Upper lobe of left lung (tissue), 6 donors: ENCODE results near the gene CHKA. TPM values are rescaled to one million over a fixed set of nuclear protein-coding genes. Genes with fewer than 3 reads are reported as not detected.

Experiments
- ATAC-seq, 2 donors: fragments of 200-7000 bp; cut with Tn5 transposase; one replicate each; pipeline ENCODE4 v1.9.1; 2022; ENCODE audit warnings: mild to moderate bottlenecking in 2 of 2, moderate library complexity in 2 of 2; ENCODE audit not compliant: low FRiP score in 2 of 2
- DNase-seq, 2 donors: peaks; one replicate each; pipeline ENCODE4 v3.0.0-alpha.2; 2019 to 2020
- H3K27ac ChIP-seq, 4 donors: fragments of 200-600 bp; sonication (generic); one replicate each; pipeline ENCODE4 v1.5.1; 2016 to 2019
- H3K27me3 ChIP-seq, 4 donors: fragments of 200-600 bp; sonication (generic); one replicate each; pipeline ENCODE4 v1.5.1; 2017 to 2019
- H3K36me3 ChIP-seq, 4 donors: fragments of 200-600 bp; sonication (generic); one replicate each; pipeline ENCODE4 v1.5.1; 2016 to 2019
- H3K4me1 ChIP-seq, 4 donors: fragments of 200-600 bp; sonication (generic); one replicate each; pipeline ENCODE4 v1.5.1; 2018 to 2019
- H3K4me3 ChIP-seq, 4 donors: fragments of 200-600 bp; sonication (generic); one replicate each; pipeline ENCODE4 v1.5.1; 2017 to 2019; ENCODE audit warnings: mild to moderate bottlenecking in 2 of 4, moderate library complexity in 1 of 4
- H3K9me3 ChIP-seq, 4 donors: fragments of 200-600 bp; sonication (generic); one replicate each; pipeline ENCODE4 v1.5.1; 2018 to 2019
- EP300 ChIP-seq, 4 donors: sonication (generic); formaldehyde crosslinking; IDR thresholded peaks; one replicate each; pipeline ENCODE4 v1.5.1; 2017; ENCODE audit warnings: antibody characterized with exemption in 4 of 4, control low read depth in 2 of 4
- POLR2A ChIP-seq, 4 donors: fragments of 450-650 bp; IDR thresholded peaks; one replicate each; pipeline ENCODE4 v1.5.1; 2016 to 2017; ENCODE audit warnings: antibody characterized with exemption in 4 of 4, mild to moderate bottlenecking in 2 of 4
- POLR2AphosphoS5 ChIP-seq, 2 donors: sonication (generic); formaldehyde crosslinking; IDR thresholded peaks; one replicate each; pipeline ENCODE4 v1.5.1; 2017; ENCODE audit warnings: antibody characterized with exemption in 2 of 2
- WGBS, 2 donors: methylation state at CpG; one replicate each; pipeline ENCODE4 v1.1.5; 2017 to 2018; 5-methylcytosine and 5-hydroxymethylcytosine counted together
- total RNA-seq, 6 donors: library from RNA; depleted of rRNA in 4 of 6; stranded (reverse); fragments of >200 nt in 4 of 6; gene quantifications; one replicate each; pipeline versions ENCODE4 v1.1.0 to v1.2.1, GENCODE V29; 2016 to 2021
- TF ChIP-seq, protein P1 (sequence below), 6 experiments: fragments of 450-650 bp in 4 of 6; fragments of 200-600 bp in 2 of 6; sonication (generic) in 2 of 6; IDR thresholded peaks; one replicate each; pipeline ENCODE4 v1.5.1; 2016 to 2019; ENCODE audit warnings: antibody characterized with exemption in 6 of 6
- donor health status: DM: no; HTN: no; CAD: no; lungs with moderate emphysema.
- donor health status: DM: no; HTN: yes; CAD: no; lungs with severe emphysema.

Gene CHKA
- 100 to 1,000 TPM in 1 of 6 donors, 10 to 100 TPM in 5; 34.5 to 128 (median 59.1) TPM for total RNA-seq

DNA sequence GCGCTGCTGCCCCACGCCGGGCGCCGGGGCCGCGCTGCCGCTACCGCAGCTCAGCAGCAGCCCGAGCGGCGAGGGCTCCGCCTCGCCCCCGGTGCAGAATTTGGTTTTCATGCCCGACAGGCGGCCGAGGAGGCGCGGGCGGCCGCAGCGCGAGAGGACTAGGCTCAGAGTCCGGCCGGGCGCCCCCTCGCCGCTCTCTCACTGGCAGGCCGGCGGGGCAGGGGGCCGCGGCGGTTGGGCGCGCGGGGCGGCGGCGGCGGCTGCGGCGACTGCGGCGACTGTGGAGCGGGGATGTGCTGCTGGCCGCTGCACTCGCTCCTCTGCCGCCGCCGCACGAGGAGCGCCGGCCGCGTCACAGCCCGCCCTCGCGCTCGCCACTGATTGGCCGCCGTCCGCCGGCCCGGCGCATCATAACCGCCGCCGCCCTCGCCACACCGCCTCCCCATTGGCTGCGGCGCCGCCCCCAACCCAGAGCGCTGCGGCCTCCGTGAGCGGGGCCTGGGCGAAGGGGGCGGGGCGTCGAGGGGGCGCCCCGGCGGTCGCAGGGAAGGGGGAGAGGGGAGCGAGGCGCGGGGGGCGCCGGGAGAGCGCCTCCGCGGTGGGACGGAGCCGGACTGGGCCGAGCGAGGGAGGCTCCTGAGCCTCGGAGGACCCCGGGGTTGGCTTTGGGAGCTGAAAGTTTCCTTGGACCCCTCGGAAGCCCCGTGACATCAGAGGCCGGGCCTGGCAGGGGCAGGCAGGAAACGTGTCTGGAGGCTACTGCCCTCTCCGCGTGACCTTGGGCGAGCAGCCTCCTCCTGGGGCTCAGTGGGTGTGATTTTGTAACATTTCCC lies at the start of gene CHKA:
Gene CHKA (minus strand): TSS at position 322 of the 833 bp plus-strand sequence. CDS start 211 bp downstream, at position 111.
- Histone ChIP-seq H3K36me3 (no peaks in the 10 kb centered on the region), H3K4me3 (peak within 1 kb of the TSS; percentile 63 to 92 (median 75)), H3K9me3 (no peaks in the 10 kb centered on the region), H3K27ac (peak within 1 kb of the TSS; percentile 94 to 99 (median 98)), H3K27me3 (no peaks in the 10 kb centered on the region), H3K4me1 (peaks cover 28 to 46% (median 38%) of the 10 kb centered on the region in 4 donors)
- TF ChIP-seq, protein P1, sequence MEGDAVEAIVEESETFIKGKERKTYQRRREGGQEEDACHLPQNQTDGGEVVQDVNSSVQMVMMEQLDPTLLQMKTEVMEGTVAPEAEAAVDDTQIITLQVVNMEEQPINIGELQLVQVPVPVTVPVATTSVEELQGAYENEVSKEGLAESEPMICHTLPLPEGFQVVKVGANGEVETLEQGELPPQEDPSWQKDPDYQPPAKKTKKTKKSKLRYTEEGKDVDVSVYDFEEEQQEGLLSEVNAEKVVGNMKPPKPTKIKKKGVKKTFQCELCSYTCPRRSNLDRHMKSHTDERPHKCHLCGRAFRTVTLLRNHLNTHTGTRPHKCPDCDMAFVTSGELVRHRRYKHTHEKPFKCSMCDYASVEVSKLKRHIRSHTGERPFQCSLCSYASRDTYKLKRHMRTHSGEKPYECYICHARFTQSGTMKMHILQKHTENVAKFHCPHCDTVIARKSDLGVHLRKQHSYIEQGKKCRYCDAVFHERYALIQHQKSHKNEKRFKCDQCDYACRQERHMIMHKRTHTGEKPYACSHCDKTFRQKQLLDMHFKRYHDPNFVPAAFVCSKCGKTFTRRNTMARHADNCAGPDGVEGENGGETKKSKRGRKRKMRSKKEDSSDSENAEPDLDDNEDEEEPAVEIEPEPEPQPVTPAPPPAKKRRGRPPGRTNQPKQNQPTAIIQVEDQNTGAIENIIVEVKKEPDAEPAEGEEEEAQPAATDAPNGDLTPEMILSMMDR (IDR thresholded peaks at IDR 0.05): peak in 3 of 6 experiments; percentile 10 to 63 (median 41)
- TF ChIP-seq POLR2A (IDR thresholded peaks at IDR 0.05) (peak in 3 of 4 donors; percentile 90 to 96 (median 94)), POLR2AphosphoS5 (IDR thresholded peaks at IDR 0.05) (peak; percentile 61 to 65), EP300 (IDR thresholded peaks at IDR 0.05) (no peak)
- WGBS, 2 donors: 0% methylated on average over 13 of the region's 107 CpGs; no CpG with 5 or more reads in 1 of the 2 donors
- peak; percentile 94 to 98 for ATAC-seq
- DNase-seq: peak; percentile 94 to 99

DNA sequence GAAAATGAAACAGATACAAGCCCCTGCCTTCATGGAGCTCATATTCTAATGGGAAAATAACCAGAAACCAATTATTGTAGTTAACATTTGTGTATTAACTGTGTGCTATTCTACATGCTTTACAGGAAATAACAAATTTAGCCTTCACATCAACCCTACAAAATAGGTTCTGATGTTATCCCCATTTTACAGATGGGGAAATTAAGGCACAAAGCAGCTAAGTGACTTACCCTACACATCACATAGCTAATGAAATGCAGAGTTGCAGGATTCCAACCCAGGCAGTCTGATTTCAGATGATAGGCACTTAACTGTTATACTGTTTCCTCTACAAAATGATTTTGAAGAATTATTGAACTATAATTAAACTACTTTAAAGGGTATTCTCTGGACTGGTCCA lies 48.3 kb upstream of the CHKA start:
- Histone ChIP-seq H3K9me3 (no peaks in the 10 kb centered on the region), H3K4me1 (no peaks in the 10 kb centered on the region), H3K27ac (no peak overlapping the region), H3K27me3 (no peaks in the 10 kb centered on the region), H3K4me3 (no peak overlapping the region), H3K36me3 (peaks cover 40 to 100% (median 80%) of the 10 kb centered on the region in 4 donors)
- no peak for ATAC-seq
- TF ChIP-seq, protein P1 (IDR thresholded peaks at IDR 0.05): no peak
- TF ChIP-seq POLR2A (IDR thresholded peaks at IDR 0.05) (no peak), POLR2AphosphoS5 (IDR thresholded peaks at IDR 0.05) (no peak), EP300 (IDR thresholded peaks at IDR 0.05) (no peak)
- no peak for DNase-seq

DNA sequence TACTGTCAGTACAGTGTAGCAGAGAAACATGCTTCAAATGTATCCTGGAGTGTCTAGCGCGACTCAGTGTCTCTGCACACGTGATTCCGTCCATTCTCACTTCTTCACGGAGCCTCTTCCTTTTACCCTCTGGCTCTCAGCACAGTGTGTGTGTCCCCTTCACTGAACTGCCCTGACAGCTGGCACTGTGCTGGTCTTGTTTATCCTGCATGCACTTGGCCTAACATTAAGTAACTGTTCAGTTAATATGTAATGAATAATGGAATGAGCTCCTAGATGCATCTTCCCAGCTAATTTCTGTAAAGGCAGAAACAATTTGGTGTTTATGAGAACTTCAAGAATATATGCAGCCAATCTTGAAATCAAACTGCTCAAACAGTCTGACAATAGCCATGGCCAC lies 47.5 kb upstream of the CHKA start:
- no peaks in the 10 kb centered on the region for H3K9me3 ChIP-seq
- TF ChIP-seq EP300 (IDR thresholded peaks at IDR 0.05) (no peak), POLR2A (IDR thresholded peaks at IDR 0.05) (no peak), POLR2AphosphoS5 (IDR thresholded peaks at IDR 0.05) (no peak)
- TF ChIP-seq, protein P1 (IDR thresholded peaks at IDR 0.05): no peak
- H3K27me3 ChIP-seq: no peaks in the 10 kb centered on the region
- WGBS, 2 donors: 97% methylated on average over 5 of the region's 5 CpGs
- ATAC-seq (no peak), DNase-seq (no peak)
- H3K4me3 ChIP-seq: no peak overlapping the region
- H3K36me3 ChIP-seq: peaks cover 40 to 100% (median 78%) of the 10 kb centered on the region in 4 donors
- no peak overlapping the region for H3K27ac ChIP-seq
- no peaks in the 10 kb centered on the region for H3K4me1 ChIP-seq

DNA sequence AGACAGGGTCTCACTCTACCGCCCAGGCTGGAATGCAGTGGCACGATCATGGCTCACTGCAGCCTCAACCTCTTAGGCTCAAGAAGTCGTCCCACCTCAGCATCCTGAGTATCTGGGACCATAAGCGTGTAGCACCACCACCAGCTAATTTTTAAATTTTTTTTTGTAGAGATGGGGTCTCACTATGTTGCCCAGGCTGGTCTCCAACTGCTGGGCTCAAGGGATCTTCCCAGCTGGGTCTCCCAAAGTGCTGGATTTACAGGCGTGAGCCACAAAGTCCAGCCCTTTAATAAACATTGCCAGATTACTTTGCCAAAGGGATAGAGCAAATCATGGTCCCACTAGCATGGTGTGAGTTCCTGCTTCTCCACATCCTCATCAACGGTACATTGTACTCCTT lies 46.3 kb upstream of the CHKA start:
- H3K9me3 ChIP-seq: no peaks in the 10 kb centered on the region
- TF ChIP-seq, protein P1 (IDR thresholded peaks at IDR 0.05): no peak
- TF ChIP-seq POLR2A (IDR thresholded peaks at IDR 0.05): no peak
- no peak for TF ChIP-seq EP300 (IDR thresholded peaks at IDR 0.05)
- TF ChIP-seq POLR2AphosphoS5 (IDR thresholded peaks at IDR 0.05): no peak
- H3K27ac ChIP-seq: no peak overlapping the region
- ATAC-seq: no peak
- no peak overlapping the region for H3K4me3 ChIP-seq
- peaks cover 38 to 96% (median 74%) of the 10 kb centered on the region in 4 donors for H3K36me3 ChIP-seq
- no peaks in the 10 kb centered on the region for H3K4me1 ChIP-seq
- no peak for DNase-seq
- WGBS, 2 donors: 96% methylated on average over 6 of the region's 6 CpGs
- no peaks in the 10 kb centered on the region for H3K27me3 ChIP-seq
